GM23338 (cell line): Measurements from ENCODE around the gene GPR55. TPM values are rescaled to one million over a fixed set of nuclear protein-coding genes. Genes with fewer than 3 reads are reported as not detected.

Experiments used
- CTCF ChIP-seq, 2 experiments: fragments of 200-600 bp in 1 of 2; sonication (generic) in 1 of 2; conservative IDR thresholded peaks; 2 replicates each; pipeline versions ENCODE4 v1.5.1 to v1.6.1; 2016 to 2017; ENCODE audit warnings: antibody characterized with exemption in 2 of 2, low read depth in 2 of 2, mild to moderate bottlenecking in 2 of 2, moderate library complexity in 1 of 2
- NANOG ChIP-seq: IDR thresholded peaks from 2 replicates; pipeline ENCODE4 v1.6.1; 2016; ENCODE audit warnings: antibody characterized with exemption, borderline replicate concordance
- POLR2AphosphoS5 ChIP-seq: IDR thresholded peaks from 2 replicates; pipeline ENCODE4 v1.6.1; 2016; ENCODE audit warnings: antibody characterized with exemption, low read depth
- REST ChIP-seq: IDR thresholded peaks from one replicate; pipeline ENCODE4 v1.6.1; 2018; ENCODE audit warnings: antibody characterized with exemption; ENCODE audit not compliant: unreplicated experiment
- STAT1 ChIP-seq: IDR thresholded peaks from one replicate; pipeline ENCODE4 v1.6.1; 2016; ENCODE audit warnings: antibody characterized with exemption; ENCODE audit not compliant: unreplicated experiment
- ZNF462 ChIP-seq: fragments of 250-450 bp; sonication (Bioruptor Pico); IDR thresholded peaks from 2 replicates; pipeline ENCODE4 v1.5.0; 2020; ENCODE audit warnings: mild to moderate bottlenecking, moderate library complexity
- polyA plus RNA-seq: library from polyadenylated mRNA; unstranded; fragments of >200 nt; fragmentation: Nextera tagmentation; extraction: Ambion mirVana; gene quantifications from 2 replicates; pipeline ENCODE4 v1.2.1, GENCODE V29; 2016
- total RNA-seq: library from RNA; depleted of rRNA; stranded (reverse); fragments of >200 nt; shearing (Covaris generic); gene quantifications from 2 replicates; pipeline ENCODE4 v1.2.3, GENCODE V29; 2014

The GPR55 gene
- total and polyA plus RNA-seq, 2 experiments from 2014 or later, result not detected

- TF ChIP-seq ZNF462 (CRISPR knock-in tag), result no peak
- no peak for TF ChIP-seq REST
- no peak for TF ChIP-seq CTCF (conservative IDR thresholded peaks at IDR 0.05; ENCODE audit: low read depth in 2 of 2)
- TF ChIP-seq NANOG, result no peak
- no peak for TF ChIP-seq POLR2AphosphoS5
- TF ChIP-seq STAT1, result no peak
These were observed 32.8 kb upstream of the GPR55 start (continued) for GRCh38 chr2:230957756-230958391.
